Astrocyte of the spinal cord (primary cell): ENCODE measurements around the gene LY6G6F.

Source experiments
- DNase-seq: peaks from one replicate; pipeline ENCODE4 v3.0.0; 2011; ENCODE audit warnings: low read depth, low spot score
- H3K4me3 ChIP-seq: 2 replicates; pipeline ENCODE4 v1.5.1; 2011; ENCODE audit warnings: low read depth, mild to moderate bottlenecking, low read length, moderate library complexity
- in situ Hi-C: cut with HindIII; loops from 2 replicates; pipeline ENCODE4 v1.10.0; 2017; ENCODE audit warnings: low sequenced_read_pairs
- TF ChIP-seq, protein P1 (sequence below): IDR thresholded peaks from 2 replicates; pipeline ENCODE4 v1.5.1; 2012; ENCODE audit warnings: low read depth, mild to moderate bottlenecking, low read length, inconsistent platforms

The LY6G6F gene

GRCh38 chr6:31725502-31726350 lies 19.1 kb downstream of the LY6G6F start:
- in situ Hi-C loops, result no loop called here
- TF ChIP-seq, protein P1, sequence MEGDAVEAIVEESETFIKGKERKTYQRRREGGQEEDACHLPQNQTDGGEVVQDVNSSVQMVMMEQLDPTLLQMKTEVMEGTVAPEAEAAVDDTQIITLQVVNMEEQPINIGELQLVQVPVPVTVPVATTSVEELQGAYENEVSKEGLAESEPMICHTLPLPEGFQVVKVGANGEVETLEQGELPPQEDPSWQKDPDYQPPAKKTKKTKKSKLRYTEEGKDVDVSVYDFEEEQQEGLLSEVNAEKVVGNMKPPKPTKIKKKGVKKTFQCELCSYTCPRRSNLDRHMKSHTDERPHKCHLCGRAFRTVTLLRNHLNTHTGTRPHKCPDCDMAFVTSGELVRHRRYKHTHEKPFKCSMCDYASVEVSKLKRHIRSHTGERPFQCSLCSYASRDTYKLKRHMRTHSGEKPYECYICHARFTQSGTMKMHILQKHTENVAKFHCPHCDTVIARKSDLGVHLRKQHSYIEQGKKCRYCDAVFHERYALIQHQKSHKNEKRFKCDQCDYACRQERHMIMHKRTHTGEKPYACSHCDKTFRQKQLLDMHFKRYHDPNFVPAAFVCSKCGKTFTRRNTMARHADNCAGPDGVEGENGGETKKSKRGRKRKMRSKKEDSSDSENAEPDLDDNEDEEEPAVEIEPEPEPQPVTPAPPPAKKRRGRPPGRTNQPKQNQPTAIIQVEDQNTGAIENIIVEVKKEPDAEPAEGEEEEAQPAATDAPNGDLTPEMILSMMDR, result no peak
- DNase-seq, result no peak
- no peak overlapping the region for H3K4me3 ChIP-seq

- H3K4me3 ChIP-seq, result no peak overlapping the region
Observed at GRCh38 chr6:31727034-31727716, 20.5 kb downstream of the LY6G6F start.

DNA sequence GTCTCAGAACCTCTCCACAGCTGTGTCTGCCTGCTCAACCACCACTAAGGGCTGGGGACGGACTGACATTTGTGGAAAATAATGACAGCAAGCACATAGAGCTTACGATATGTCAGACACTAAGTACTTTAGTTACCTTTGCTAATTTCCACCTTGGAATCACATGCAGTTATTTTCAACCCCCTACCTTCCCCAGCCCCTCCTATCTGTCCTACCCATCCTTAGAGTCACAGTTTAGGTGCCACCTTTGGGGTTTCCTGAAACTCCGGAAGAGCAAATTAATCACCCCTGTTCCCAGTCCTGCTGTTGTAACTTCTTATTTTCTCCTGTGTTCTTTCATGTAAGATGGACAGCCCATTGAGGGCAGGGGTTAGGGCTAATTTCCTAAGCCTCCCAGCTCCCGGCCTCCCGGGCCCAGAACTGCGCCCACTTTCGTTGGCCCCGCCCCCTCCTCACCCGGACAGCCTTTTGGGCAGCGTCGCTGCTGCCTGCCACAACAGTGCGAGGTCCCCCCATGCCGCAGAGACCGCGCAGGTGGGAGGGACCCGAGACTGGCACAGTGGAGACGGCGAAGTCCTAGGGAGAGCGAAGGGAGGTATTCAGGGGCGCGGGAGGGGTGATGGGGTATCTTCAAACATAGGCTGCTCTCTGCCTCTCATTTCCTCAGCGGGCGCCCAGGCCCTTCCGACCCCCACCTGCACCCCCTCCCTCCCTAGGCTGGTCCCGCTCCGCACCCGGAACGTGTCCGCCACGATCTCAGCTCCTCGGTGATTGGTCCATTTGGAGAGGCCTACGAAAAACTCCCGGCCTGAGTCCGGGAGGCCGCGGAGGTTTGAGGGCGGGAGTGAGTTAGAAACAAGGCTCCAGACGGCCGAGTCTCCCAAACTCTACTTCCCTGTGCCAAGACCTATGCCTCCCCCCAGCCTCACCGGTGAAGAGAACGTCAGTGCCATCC lies 21.3 kb downstream of the LY6G6F start:
- in situ Hi-C loops, result no loop called here
- H3K4me3 ChIP-seq, result peak overlapping the region; percentile 65
- TF ChIP-seq, protein P1, result no peak
- no peak for DNase-seq

More at GRCh38 chr6:31727034-31727716, 20.5 kb downstream of the LY6G6F start:
- in situ Hi-C loops, result no loop called here
- TF ChIP-seq, protein P1, result no peak
- DNase-seq, result no peak

DNA sequence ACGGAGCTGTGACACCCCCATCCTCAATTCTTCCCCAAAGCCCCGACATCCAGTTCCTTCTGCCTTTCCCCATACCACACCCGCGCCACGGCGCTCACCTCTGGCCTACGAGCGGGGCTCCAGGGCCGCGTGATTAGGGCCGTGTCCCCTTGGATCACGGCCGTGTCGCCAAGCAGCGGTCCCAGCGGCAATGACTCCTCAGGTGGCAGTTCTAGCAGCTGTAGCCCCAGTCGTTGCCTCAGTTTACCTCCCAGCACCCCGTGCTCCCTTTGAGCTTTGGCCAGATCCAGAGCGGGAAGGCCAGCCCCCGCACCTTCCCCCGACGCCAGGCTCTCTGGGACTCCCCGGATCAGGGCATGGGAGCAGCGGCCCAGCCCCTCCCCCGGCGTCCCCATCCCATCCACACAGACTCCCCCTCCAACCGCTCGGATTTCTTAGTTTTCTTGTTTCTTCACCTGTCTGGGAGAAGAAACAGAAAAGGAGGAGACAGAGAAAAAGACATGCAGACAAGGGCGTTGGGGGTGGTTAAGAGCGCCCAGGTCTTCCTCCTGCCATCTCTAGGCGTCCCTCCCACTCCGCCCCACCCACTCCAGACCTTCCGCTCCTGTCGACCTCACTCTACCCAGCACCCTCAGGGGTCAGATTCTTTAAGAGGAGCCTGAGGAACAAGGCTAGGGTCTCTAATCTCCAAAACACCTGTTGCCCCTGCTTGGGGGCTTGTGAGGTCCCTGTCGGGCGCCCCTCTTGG lies 22.3 kb downstream of the LY6G6F start, which contains the start of gene DDAH2:
Gene DDAH2 (minus strand): TSS at position 533 of the 748 bp plus-strand sequence. CDS start 138 bp downstream, at position 395.
- in situ Hi-C loops, result no loop called here
- peak within 1 kb of the TSS; percentile 65 for H3K4me3 ChIP-seq
- TF ChIP-seq, protein P1, result no peak
- DNase-seq, result no peak

DNA sequence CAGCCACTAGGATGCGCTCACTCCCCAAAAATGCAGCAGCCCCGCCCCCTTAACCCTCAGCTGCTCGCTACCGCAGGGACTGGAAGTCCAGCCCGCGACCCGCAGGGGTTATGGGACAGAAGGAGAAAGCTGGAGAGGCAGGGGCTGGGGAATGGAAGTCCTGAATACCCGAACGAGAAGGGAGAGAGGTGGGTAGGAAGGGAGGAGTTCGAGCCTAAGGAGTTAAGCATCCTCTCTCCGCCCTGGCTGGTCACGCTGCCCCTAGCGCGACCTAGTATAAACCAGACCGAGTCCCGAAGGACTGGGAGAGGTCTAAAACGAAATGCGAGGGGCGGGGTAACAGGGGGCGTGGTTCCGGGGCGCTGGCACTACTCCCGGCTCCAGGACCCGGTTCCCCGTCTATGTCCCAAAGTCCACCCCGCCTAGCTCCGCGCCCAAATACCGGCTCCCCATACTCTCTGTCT lies 22.9 kb downstream of the LY6G6F start:
- H3K4me3 ChIP-seq, result peak overlapping the region; percentile 65
- DNase-seq, result peak; percentile 90
- TF ChIP-seq, protein P1, result peak; percentile 63
- in situ Hi-C loops, result no loop called here
